HL-60 (cell line): ENCODE data around the gene NUAK2.

Experiments used
- CTCF ChIP-seq: IDR thresholded peaks from one replicate; pipeline ENCODE4 v1.5.1; 2011; ENCODE audit warnings: low read length, control low read depth, inconsistent platforms; ENCODE audit not compliant: insufficient read depth
- TF ChIP-seq, protein P1 (sequence below): IDR thresholded peaks from 2 replicates; pipeline ENCODE4 v1.6.1; 2012; ENCODE audit warnings: low read depth; ENCODE audit not compliant: insufficient replicate concordance

- no peak for TF ChIP-seq CTCF
- TF ChIP-seq, protein P1, sequence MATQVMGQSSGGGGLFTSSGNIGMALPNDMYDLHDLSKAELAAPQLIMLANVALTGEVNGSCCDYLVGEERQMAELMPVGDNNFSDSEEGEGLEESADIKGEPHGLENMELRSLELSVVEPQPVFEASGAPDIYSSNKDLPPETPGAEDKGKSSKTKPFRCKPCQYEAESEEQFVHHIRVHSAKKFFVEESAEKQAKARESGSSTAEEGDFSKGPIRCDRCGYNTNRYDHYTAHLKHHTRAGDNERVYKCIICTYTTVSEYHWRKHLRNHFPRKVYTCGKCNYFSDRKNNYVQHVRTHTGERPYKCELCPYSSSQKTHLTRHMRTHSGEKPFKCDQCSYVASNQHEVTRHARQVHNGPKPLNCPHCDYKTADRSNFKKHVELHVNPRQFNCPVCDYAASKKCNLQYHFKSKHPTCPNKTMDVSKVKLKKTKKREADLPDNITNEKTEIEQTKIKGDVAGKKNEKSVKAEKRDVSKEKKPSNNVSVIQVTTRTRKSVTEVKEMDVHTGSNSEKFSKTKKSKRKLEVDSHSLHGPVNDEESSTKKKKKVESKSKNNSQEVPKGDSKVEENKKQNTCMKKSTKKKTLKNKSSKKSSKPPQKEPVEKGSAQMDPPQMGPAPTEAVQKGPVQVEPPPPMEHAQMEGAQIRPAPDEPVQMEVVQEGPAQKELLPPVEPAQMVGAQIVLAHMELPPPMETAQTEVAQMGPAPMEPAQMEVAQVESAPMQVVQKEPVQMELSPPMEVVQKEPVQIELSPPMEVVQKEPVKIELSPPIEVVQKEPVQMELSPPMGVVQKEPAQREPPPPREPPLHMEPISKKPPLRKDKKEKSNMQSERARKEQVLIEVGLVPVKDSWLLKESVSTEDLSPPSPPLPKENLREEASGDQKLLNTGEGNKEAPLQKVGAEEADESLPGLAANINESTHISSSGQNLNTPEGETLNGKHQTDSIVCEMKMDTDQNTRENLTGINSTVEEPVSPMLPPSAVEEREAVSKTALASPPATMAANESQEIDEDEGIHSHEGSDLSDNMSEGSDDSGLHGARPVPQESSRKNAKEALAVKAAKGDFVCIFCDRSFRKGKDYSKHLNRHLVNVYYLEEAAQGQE = no peak
Measured at GRCh38 chr1:205316161-205316566, 5.4 kb downstream of the NUAK2 start.
